ENCODE data around the gene CA9.

DNA sequence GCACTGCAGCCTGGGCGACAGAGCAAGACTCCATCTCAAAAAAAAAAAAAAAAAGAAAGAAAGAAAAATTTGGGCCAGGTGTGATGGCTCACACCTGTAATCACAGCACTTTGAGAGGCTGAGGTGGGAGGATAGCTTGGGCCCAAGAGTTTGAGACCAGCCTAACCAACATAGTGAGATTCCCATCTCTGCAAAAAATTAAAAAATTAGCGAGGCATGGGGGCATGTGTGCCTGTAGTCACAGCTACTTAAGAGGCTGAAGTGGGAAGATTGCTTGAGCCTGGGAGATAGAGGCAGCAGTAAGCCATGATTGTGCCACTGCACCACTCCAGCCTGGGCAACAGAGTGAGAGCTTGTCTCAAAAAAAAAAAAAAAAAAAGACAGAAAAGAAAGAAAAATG, 20.1 kb upstream of the CA9 start:
- TF ChIP-seq BHLHE40 (IDR thresholded peaks at IDR 0.05; ENCODE audit: borderline replicate concordance) = no peak
- TF ChIP-seq CTBP1 (IDR thresholded peaks at IDR 0.05; ENCODE audit: borderline replicate concordance) = no peak
- TF ChIP-seq NFRKB (IDR thresholded peaks at IDR 0.05) = no peak
- TF ChIP-seq, protein P1, sequence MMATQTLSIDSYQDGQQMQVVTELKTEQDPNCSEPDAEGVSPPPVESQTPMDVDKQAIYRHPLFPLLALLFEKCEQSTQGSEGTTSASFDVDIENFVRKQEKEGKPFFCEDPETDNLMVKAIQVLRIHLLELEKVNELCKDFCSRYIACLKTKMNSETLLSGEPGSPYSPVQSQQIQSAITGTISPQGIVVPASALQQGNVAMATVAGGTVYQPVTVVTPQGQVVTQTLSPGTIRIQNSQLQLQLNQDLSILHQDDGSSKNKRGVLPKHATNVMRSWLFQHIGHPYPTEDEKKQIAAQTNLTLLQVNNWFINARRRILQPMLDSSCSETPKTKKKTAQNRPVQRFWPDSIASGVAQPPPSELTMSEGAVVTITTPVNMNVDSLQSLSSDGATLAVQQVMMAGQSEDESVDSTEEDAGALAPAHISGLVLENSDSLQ (IDR thresholded peaks at IDR 0.05) = no peak
- TF ChIP-seq SP1 (IDR thresholded peaks at IDR 0.05) = no peak
